Tibial nerve (tissue), 3 donors: ENCODE data around the gene KIRREL3.

Source experiments
- POLR2A ChIP-seq, 2 donors: fragments of 450-650 bp; IDR thresholded peaks; one replicate each; pipeline ENCODE4 v1.6.1; 2017; ENCODE audit warnings: antibody characterized with exemption in 2 of 2, mild to moderate bottlenecking in 2 of 2, moderate library complexity in 2 of 2
- TF ChIP-seq, protein P1 (sequence below), 5 experiments: fragments of 200-600 bp in 3 of 5; fragments of 450-650 bp in 2 of 5; sonication (generic) in 3 of 5; IDR thresholded peaks; one replicate each; pipeline ENCODE4 v1.5.1; 2016 to 2019; ENCODE audit warnings: antibody characterized with exemption in 5 of 5, mild to moderate bottlenecking in 3 of 5, moderate library complexity in 2 of 5

DNA sequence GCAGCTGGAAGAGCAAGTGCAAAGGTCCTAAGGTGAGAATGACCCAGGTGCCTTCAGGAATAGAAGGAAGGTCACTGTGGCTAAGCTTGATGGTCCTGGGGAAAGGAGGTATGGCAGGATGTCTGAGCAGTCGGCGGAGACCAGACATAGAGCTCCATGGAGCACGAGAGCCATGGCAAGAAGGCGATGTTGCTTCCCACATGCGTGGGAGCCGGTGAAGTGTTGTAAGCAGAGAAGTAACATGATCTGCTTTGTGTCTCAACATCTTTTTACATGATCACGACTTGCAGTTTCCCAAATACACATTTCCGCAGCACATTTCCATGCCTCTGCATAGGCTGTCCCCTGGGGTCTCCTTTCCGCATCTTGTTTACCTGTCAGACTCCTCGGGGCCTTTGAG lies 231.9 kb downstream of the KIRREL3 start:
- TF ChIP-seq, protein P1, sequence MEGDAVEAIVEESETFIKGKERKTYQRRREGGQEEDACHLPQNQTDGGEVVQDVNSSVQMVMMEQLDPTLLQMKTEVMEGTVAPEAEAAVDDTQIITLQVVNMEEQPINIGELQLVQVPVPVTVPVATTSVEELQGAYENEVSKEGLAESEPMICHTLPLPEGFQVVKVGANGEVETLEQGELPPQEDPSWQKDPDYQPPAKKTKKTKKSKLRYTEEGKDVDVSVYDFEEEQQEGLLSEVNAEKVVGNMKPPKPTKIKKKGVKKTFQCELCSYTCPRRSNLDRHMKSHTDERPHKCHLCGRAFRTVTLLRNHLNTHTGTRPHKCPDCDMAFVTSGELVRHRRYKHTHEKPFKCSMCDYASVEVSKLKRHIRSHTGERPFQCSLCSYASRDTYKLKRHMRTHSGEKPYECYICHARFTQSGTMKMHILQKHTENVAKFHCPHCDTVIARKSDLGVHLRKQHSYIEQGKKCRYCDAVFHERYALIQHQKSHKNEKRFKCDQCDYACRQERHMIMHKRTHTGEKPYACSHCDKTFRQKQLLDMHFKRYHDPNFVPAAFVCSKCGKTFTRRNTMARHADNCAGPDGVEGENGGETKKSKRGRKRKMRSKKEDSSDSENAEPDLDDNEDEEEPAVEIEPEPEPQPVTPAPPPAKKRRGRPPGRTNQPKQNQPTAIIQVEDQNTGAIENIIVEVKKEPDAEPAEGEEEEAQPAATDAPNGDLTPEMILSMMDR (IDR thresholded peaks at IDR 0.05) = no peak
- no peak for TF ChIP-seq POLR2A (IDR thresholded peaks at IDR 0.05)
